H1 (cell line): ENCODE measurements around the gene TBRG4. TPM values are rescaled to one million over a fixed set of nuclear protein-coding genes. Genes with fewer than 3 reads are reported as not detected.

Experiments used
- BRCA1 ChIP-seq: IDR thresholded peaks from 2 replicates; pipeline ENCODE4 v1.6.1; 2012; ENCODE audit warnings: low read depth, low read length, improper control_type of control experiment
- EZH2 ChIP-seq: fragments of 200-600 bp; sonication (generic); IDR thresholded peaks from 2 replicates; pipeline ENCODE4 v1.7.1; 2012; ENCODE audit warnings: low read depth, mild to moderate bottlenecking, moderate library complexity, low read length, inconsistent platforms; ENCODE audit not compliant: severe bottlenecking
- HDAC6 ChIP-seq: IDR thresholded peaks from one replicate; pipeline ENCODE4 v1.7.1; 2012; ENCODE audit warnings: low read depth, mild to moderate bottlenecking, inconsistent platforms, low read length, moderate library complexity
- KDM1A ChIP-seq: fragments of 200-600, 300-600 bp; sonication (generic); IDR thresholded peaks from 2 replicates; pipeline ENCODE4 v1.7.1; 2016; ENCODE audit warnings: mild to moderate bottlenecking, low read length, borderline replicate concordance
- RAD21 ChIP-seq, 2 experiments: IDR thresholded peaks in 1 of 2; conservative IDR thresholded peaks in 1 of 2; 2 replicates each; pipeline ENCODE4 v1.6.1; 2011; ENCODE audit warnings: low read depth in 2 of 2, low read length in 2 of 2, improper control_type of control experiment in 1 of 2, inconsistent platforms in 1 of 2, mild to moderate bottlenecking in 1 of 2, moderate library complexity in 1 of 2
- RXRA ChIP-seq: IDR thresholded peaks from 2 replicates; pipeline ENCODE4 v1.6.1; 2011; ENCODE audit warnings: low read depth, mild to moderate bottlenecking, low read length, moderate library complexity; ENCODE audit not compliant: insufficient read depth
- SIN3A ChIP-seq, 2 experiments: IDR thresholded peaks in 1 of 2; conservative IDR thresholded peaks in 1 of 2; 2 replicates each; pipeline ENCODE4 v1.6.1; 2011 to 2012; ENCODE audit warnings: low read length in 2 of 2, improper control_type of control experiment in 1 of 2, low read depth in 1 of 2, mild to moderate bottlenecking in 1 of 2
- TAF1 ChIP-seq: IDR thresholded peaks from 2 replicates; pipeline ENCODE4 v1.6.1; 2011; ENCODE audit warnings: mild to moderate bottlenecking, low read depth, low read length
- polyA plus RNA-seq, 7 experiments: library from polyadenylated mRNA; depleted of rRNA in 3 of 7; stranded (reverse) in 5 of 7; unstranded in 2 of 7; fragments of >200 nt in 5 of 7; fragments of 200-250 nt in 2 of 7; gene quantifications; 1 replicate in 5 of 7; 2 replicates in 1 of 7; 4 replicates in 1 of 7; pipeline versions ENCODE4 v1.2.1 to v1.2.3, GENCODE V29; 2011 to 2013; ENCODE audit warnings: missing spikeins in 2 of 7, mixed read lengths in 2 of 7
- total RNA-seq: library from RNA; stranded (reverse); fragmentation: NEBNext Ultra II Directional; extraction: Animal tissue kit (Norgen Biotek cat#: 25700); gene quantifications from 2 replicates; pipeline ENCODE4 v1.2.1, GENCODE V29; 2021
- TF ChIP-seq, protein P1 (sequence below): IDR thresholded peaks from 2 replicates; pipeline ENCODE4 v1.6.1; 2012; ENCODE audit warnings: inconsistent platforms

The TBRG4 gene
- total and polyA plus RNA-seq, 2 of the 8 experiments (the other 6 are each of a cell fraction or from before 2014, with no cell fraction given), result 110 to 137 TPM

GRCh38 chr7:45103958-45104843 is 7.3 kb downstream of the TBRG4 start (continued):
- TF ChIP-seq, protein P1, sequence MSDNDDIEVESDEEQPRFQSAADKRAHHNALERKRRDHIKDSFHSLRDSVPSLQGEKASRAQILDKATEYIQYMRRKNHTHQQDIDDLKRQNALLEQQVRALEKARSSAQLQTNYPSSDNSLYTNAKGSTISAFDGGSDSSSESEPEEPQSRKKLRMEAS, result no peak
- TF ChIP-seq TAF1 (no peak), SIN3A (conservative IDR thresholded peaks at IDR 0.05 in 1 of 2, IDR thresholded peaks at IDR 0.05 in 1 of 2; ENCODE audit: low read depth in 1 of 2, low read length in 2 of 2) (no peak), EZH2 (no peak), KDM1A (no peak), RAD21 (IDR thresholded peaks at IDR 0.05 in 1 of 2, conservative IDR thresholded peaks at IDR 0.05 in 1 of 2; ENCODE audit: low read depth in 2 of 2, low read length in 2 of 2) (no peak), HDAC6 (no peak), BRCA1 (no peak), RXRA (no peak)
